NK-92 (cell line): ENCODE results near the gene NOL4L.
"Not testable (repeated sequence)": the region's sequence is repeated elsewhere in the genome, so short reads cannot be mapped to it uniquely, and the experiment has no call there.

Source experiments
- DNase-seq: peaks from one replicate; lab custom pipeline; 2025; ENCODE audit not compliant: unreplicated experiment; lab: John Stamatoyannopoulos, UW

Gene NOL4L

GRCh38 chr20:32434434-32434833 lies 150.7 kb downstream of the NOL4L start:
- DNase-seq: no peak

- DNase-seq: no peak
Observed at GRCh38 chr20:32433311-32434021, 151.7 kb downstream of the NOL4L start.

- DNase-seq: no peak
Observed at GRCh38 chr20:32432277-32432676, 152.9 kb downstream of the NOL4L start.

- DNase-seq: no peak
Observed at GRCh38 chr20:32431457-32431856, 153.7 kb downstream of the NOL4L start.

- DNase-seq: no peak
Observed at GRCh38 chr20:32429745-32430360, 155.3 kb downstream of the NOL4L start.

- no peak for DNase-seq
Observed at GRCh38 chr20:32429343-32429742, 155.8 kb downstream of the NOL4L start.

- DNase-seq: no peak
Observed at GRCh38 chr20:32427996-32428395, 157.1 kb downstream of the NOL4L start.

- no peak for DNase-seq
Observed at GRCh38 chr20:32421290-32421689, 163.8 kb downstream of the NOL4L start.

GRCh38 chr20:32418376-32418775 lies 166.8 kb downstream of the NOL4L start:
- no peak for DNase-seq

- DNase-seq: no peak
Observed at GRCh38 chr20:32416206-32416605, 168.9 kb downstream of the NOL4L start.

GRCh38 chr20:32415494-32415893 lies 169.6 kb downstream of the NOL4L start:
- DNase-seq: no peak

GRCh38 chr20:32411955-32412706 lies 173.0 kb downstream of the NOL4L start:
- no peak for DNase-seq

- not testable (repeated sequence) for DNase-seq
Observed at GRCh38 chr20:32407131-32407750, 177.9 kb downstream of the NOL4L start.

GRCh38 chr20:32406701-32407100 lies 178.4 kb downstream of the NOL4L start:
- DNase-seq: no peak

GRCh38 chr20:32404017-32404416 lies 181.1 kb downstream of the NOL4L start:
- no peak for DNase-seq

- no peak for DNase-seq
Observed at GRCh38 chr20:32400476-32400875, 184.7 kb downstream of the NOL4L start.

GRCh38 chr20:32397567-32398084 lies 187.5 kb downstream of the NOL4L start:
- DNase-seq: no peak

GRCh38 chr20:32396646-32397160 lies 188.4 kb downstream of the NOL4L start:
- no peak for DNase-seq

- no peak for DNase-seq
Observed at GRCh38 chr20:32395066-32395465, 190.1 kb downstream of the NOL4L start.
